Measurements from ENCODE around the gene CDYL2. TPM values are rescaled to one million over a fixed set of nuclear protein-coding genes. Genes with fewer than 3 reads are reported as not detected.

Gene CDYL2
- polyA plus RNA-seq, 1 donor from 2014 or later = 2.6 TPM

- no peaks in the 10 kb centered on the region for H3K79me2 ChIP-seq (replicated peaks; ENCODE audit: insufficient read depth, low read length)
- no peaks in the 10 kb centered on the region for H3K36me3 ChIP-seq (ENCODE audit: insufficient read depth, low read length)
- H3K9me2 ChIP-seq (ENCODE audit: insufficient read depth, low read length) = no peaks in the 10 kb centered on the region
- TF ChIP-seq SMC3 (conservative IDR thresholded peaks at IDR 0.05; ENCODE audit: poor library complexity) = no peak
- TF ChIP-seq RAD21 (conservative IDR thresholded peaks at IDR 0.05) = no peak
- TF ChIP-seq, protein P1, sequence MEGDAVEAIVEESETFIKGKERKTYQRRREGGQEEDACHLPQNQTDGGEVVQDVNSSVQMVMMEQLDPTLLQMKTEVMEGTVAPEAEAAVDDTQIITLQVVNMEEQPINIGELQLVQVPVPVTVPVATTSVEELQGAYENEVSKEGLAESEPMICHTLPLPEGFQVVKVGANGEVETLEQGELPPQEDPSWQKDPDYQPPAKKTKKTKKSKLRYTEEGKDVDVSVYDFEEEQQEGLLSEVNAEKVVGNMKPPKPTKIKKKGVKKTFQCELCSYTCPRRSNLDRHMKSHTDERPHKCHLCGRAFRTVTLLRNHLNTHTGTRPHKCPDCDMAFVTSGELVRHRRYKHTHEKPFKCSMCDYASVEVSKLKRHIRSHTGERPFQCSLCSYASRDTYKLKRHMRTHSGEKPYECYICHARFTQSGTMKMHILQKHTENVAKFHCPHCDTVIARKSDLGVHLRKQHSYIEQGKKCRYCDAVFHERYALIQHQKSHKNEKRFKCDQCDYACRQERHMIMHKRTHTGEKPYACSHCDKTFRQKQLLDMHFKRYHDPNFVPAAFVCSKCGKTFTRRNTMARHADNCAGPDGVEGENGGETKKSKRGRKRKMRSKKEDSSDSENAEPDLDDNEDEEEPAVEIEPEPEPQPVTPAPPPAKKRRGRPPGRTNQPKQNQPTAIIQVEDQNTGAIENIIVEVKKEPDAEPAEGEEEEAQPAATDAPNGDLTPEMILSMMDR (IDR thresholded peaks at IDR 0.05; ENCODE audit: poor library complexity, severe bottlenecking) = no peak
- no peak for TF ChIP-seq POLR2AphosphoS5 (IDR thresholded peaks at IDR 0.05)
- TF ChIP-seq EP300 (conservative IDR thresholded peaks at IDR 0.05; ENCODE audit: poor library complexity, severe bottlenecking) = no peak
- TF ChIP-seq EZH2 (IDR thresholded peaks at IDR 0.05; ENCODE audit: borderline replicate concordance, insufficient read depth, low read length, poor library complexity, severe bottlenecking) = no peak
- TF ChIP-seq REST (IDR thresholded peaks at IDR 0.05; ENCODE audit: borderline replicate concordance) = no peak
- no peak for TF ChIP-seq MXI1 (conservative IDR thresholded peaks at IDR 0.05; ENCODE audit: poor library complexity, severe bottlenecking)
- TF ChIP-seq TAF1 (IDR thresholded peaks at IDR 0.05; ENCODE audit: low read depth) = no peak
- H3K4me3 ChIP-seq (ENCODE audit: low read length) = no peak overlapping the region
- no peak overlapping the region for H3K27ac ChIP-seq (ENCODE audit: low read length)
- H3K4me2 ChIP-seq (ENCODE audit: low read length) = no peak overlapping the region
- no peak overlapping the region for H3K9ac ChIP-seq (ENCODE audit: low read length)
- no peaks in the 10 kb centered on the region for H3K9me3 ChIP-seq (ENCODE audit: low read length)
- no peaks in the 10 kb centered on the region for H3F3A ChIP-seq (ENCODE audit: insufficient read depth, low read length, poor library complexity, severe bottlenecking)
- H4K20me1 ChIP-seq (ENCODE audit: insufficient read depth) = no peaks in the 10 kb centered on the region
- no peak overlapping the region for H2AFZ ChIP-seq (ENCODE audit: low read depth, low read length)
- H3K27me3 ChIP-seq (ENCODE audit: insufficient read depth, low read depth, low read length) = no peaks in the 10 kb centered on the region
Measured at GRCh38 chr16:80680046-80680445, 124.4 kb downstream of the CDYL2 start.

DNA sequence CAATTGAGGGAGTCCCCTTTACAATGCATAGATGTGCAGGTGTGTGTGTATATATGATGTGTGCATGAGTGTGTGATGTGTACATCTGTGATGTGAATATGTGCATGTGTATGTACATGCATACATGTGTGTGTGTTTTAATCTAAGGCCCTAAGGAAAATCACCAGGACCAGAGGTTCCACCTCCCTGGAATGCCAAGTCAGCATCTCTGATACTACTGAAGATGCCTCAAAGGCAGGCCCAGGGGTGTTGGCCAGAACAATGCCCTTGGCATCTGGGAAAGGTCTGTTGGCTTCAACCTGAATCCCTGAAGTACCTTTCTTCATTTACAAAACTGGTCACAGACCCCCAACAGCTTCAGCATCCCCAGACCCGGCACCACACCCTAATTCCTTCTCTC lies 129.5 kb downstream of the CDYL2 start:
- Histone ChIP-seq H4K20me1 (ENCODE audit: insufficient read depth) (no peaks in the 10 kb centered on the region), H3K4me3 (ENCODE audit: low read length) (no peak overlapping the region), H3K9me3 (ENCODE audit: low read length) (no peaks in the 10 kb centered on the region), H3K4me2 (ENCODE audit: low read length) (no peak overlapping the region), H3K9me2 (ENCODE audit: insufficient read depth, low read length) (no peaks in the 10 kb centered on the region), H3K79me2 (replicated peaks; ENCODE audit: insufficient read depth, low read length) (no peaks in the 10 kb centered on the region), H3K9ac (ENCODE audit: low read length) (no peak overlapping the region), H3F3A (ENCODE audit: insufficient read depth, low read length, poor library complexity, severe bottlenecking) (no peaks in the 10 kb centered on the region), H3K36me3 (ENCODE audit: insufficient read depth, low read length) (no peaks in the 10 kb centered on the region), H3K27me3 (ENCODE audit: insufficient read depth, low read depth, low read length) (no peaks in the 10 kb centered on the region), H2AFZ (ENCODE audit: low read depth, low read length) (no peak overlapping the region), H3K27ac (ENCODE audit: low read length) (no peak overlapping the region)
- TF ChIP-seq EZH2 (IDR thresholded peaks at IDR 0.05; ENCODE audit: borderline replicate concordance, insufficient read depth, low read length, poor library complexity, severe bottlenecking) = no peak

DNA sequence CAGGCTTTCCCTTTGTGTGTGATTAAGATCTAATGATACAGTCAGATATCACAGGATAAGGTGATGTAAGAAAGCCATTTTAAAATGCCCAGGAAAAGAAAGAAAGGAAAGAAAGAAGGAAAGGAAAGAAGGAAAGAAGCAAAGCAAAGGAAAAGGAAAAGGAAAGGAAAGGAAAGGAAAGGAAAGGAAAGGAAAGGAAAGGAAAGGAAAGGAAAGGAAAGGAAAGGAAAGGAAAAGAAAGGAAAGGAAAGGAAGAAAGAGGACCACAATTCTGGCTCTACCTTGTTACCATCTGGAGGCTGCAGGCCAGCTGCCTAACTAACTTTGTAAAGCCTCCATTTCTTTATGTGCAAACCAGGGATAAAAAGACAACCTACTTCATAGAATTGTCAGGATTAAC lies 132.0 kb downstream of the CDYL2 start:
- Histone ChIP-seq H3K36me3 (ENCODE audit: insufficient read depth, low read length) (no peaks in the 10 kb centered on the region), H3K4me3 (ENCODE audit: low read length) (no peak overlapping the region), H3K9me2 (ENCODE audit: insufficient read depth, low read length) (no peaks in the 10 kb centered on the region), H2AFZ (ENCODE audit: low read depth, low read length) (no peak overlapping the region), H4K20me1 (ENCODE audit: insufficient read depth) (no peaks in the 10 kb centered on the region), H3F3A (ENCODE audit: insufficient read depth, low read length, poor library complexity, severe bottlenecking) (no peaks in the 10 kb centered on the region), H3K9ac (ENCODE audit: low read length) (no peak overlapping the region), H3K9me3 (ENCODE audit: low read length) (no peaks in the 10 kb centered on the region), H3K79me2 (replicated peaks; ENCODE audit: insufficient read depth, low read length) (no peaks in the 10 kb centered on the region), H3K4me2 (ENCODE audit: low read length) (no peak overlapping the region), H3K27me3 (ENCODE audit: insufficient read depth, low read depth, low read length) (no peaks in the 10 kb centered on the region), H3K27ac (ENCODE audit: low read length) (no peak overlapping the region)
- no peak for TF ChIP-seq MXI1 (conservative IDR thresholded peaks at IDR 0.05; ENCODE audit: poor library complexity, severe bottlenecking)
- no peak for TF ChIP-seq SMC3 (conservative IDR thresholded peaks at IDR 0.05; ENCODE audit: poor library complexity)
- TF ChIP-seq EZH2 (IDR thresholded peaks at IDR 0.05; ENCODE audit: borderline replicate concordance, insufficient read depth, low read length, poor library complexity, severe bottlenecking) = no peak
- TF ChIP-seq POLR2AphosphoS5 (IDR thresholded peaks at IDR 0.05) = no peak
- TF ChIP-seq, protein P1 (IDR thresholded peaks at IDR 0.05; ENCODE audit: poor library complexity, severe bottlenecking) = no peak
- TF ChIP-seq EP300 (conservative IDR thresholded peaks at IDR 0.05; ENCODE audit: poor library complexity, severe bottlenecking) = no peak
- no peak for TF ChIP-seq REST (IDR thresholded peaks at IDR 0.05; ENCODE audit: borderline replicate concordance)
- no peak for TF ChIP-seq TAF1 (IDR thresholded peaks at IDR 0.05; ENCODE audit: low read depth)
- TF ChIP-seq RAD21 (conservative IDR thresholded peaks at IDR 0.05) = no peak
